Measurements from ENCODE around the gene ITPRIP. TPM values are rescaled to one million over a fixed set of nuclear protein-coding genes. Genes with fewer than 3 reads are reported as not detected.

Gene ITPRIP
- total RNA-seq: 16.6 and 27.3 TPM in 2 replicates

GRCh38 chr10:104337985-104338735, at the start of gene ITPRIP:
Gene ITPRIP, minus strand, starts transcription at chr10:104338465. Its CDS starts 22,414 bp downstream, at chr10:104316051.

GRCh38 chr10:104353325-104354048, 15.2 kb upstream of the ITPRIP start, which contains the start of gene CFAP58:
Gene CFAP58, plus strand, starts transcription at chr10:104353833. Its CDS starts 65 bp downstream, at chr10:104353898.

GRCh38 chr10:104268713-104269645, 69.3 kb downstream of the ITPRIP start, which contains the start of gene GSTO2:
Gene GSTO2, plus strand, starts transcription at chr10:104269184. Its CDS starts 5,732 bp downstream, at chr10:104274916.

Other genes with a start within 250 kb of the ITPRIP start
- 13.2 and 14.8 TPM in 2 replicates for gene SFR1, start 216.3 kb downstream of the ITPRIP start, total RNA-seq
- gene CFAP43, start 106.1 kb downstream of the ITPRIP start, total RNA-seq: 0.11 and 0.23 TPM in 2 replicates
- 331 and 358 TPM in 2 replicates for gene GSTO1, start 83.6 kb downstream of the ITPRIP start, total RNA-seq
- 50.1 and 65.3 TPM in 2 replicates for gene GSTO2, start 69.3 kb downstream of the ITPRIP start, total RNA-seq
- 0.55 and 1.1 TPM in 2 replicates for gene CFAP58, start 15.4 kb upstream of the ITPRIP start, total RNA-seq